ENCODE measurements around the gene NIPAL4.

The NIPAL4 gene

GRCh38 chr5:157518963-157519362 lies 59.0 kb downstream of the NIPAL4 start:
- no peak for DNase-seq

DNA sequence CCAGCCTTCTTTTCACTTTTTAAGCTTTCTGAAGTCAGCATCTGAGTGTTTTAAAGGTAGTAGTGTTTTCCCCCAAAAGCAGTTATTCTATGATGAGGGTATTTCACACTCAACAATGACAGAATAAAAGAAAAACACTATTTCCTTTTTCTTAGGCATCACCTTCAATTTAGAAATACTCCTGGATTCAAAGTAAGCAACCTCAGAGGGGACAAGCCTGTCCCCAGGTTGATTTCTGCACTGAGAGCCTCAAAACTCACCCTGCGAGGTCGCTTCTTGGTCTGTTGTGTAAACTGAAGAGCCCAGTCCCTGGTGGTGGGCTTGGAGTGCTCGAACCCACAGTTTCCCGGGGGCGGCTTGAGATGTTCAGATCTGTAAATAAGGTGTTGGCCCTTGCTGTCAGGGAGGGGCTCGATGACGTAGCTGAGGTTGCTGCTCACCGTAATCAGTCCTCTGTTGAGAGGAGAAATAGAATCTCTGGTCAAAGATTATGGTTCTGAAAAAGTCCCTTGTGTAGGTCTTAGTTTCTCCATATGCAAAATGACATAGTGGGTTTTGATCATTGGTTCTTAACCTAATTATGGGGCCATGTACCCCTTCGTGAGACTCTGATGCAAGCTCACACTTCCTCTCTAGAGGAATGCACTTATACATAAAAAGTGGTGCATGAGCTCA lies 59.7 kb downstream of the NIPAL4 start:
- no peak for DNase-seq

DNA sequence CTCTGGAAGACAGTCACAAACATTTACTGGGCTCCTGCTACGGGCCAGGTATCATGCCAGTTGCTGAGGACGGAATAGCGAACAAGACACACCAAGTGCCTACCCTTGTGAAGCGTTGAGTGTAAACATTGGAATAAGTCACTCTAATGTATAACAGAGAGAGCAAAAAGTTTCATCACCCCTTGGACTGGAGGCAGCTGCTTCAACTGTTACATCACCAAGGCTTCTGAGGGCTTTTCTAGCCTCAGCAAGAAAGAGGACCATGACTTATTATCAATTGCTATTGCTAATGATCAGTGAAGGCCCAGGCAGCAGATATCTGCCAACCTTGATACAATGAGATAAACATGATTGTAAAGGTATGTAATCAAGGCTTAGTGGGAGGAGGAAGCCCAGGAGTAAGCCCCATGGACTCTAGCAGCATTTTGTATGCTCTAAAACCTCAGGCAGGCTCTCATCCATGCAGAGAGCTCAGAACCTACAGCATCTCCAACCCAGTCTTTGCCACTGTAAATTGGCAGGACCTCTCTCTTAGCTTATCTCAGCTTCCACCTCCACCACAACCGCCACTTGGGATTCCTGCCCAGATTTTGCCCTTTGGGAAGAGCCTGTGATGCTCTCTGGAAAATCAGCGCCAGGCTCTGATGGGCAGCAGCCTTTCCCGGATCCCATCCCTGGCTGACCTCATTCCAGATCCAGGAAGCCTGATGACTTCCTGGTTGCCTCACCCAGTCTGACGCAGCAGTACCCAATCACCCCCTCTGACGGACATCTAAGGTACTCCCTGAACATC lies 61.1 kb downstream of the NIPAL4 start:
- no peak for DNase-seq

GRCh38 chr5:157521704-157522029 lies 61.7 kb downstream of the NIPAL4 start:
- no peak for DNase-seq

DNA sequence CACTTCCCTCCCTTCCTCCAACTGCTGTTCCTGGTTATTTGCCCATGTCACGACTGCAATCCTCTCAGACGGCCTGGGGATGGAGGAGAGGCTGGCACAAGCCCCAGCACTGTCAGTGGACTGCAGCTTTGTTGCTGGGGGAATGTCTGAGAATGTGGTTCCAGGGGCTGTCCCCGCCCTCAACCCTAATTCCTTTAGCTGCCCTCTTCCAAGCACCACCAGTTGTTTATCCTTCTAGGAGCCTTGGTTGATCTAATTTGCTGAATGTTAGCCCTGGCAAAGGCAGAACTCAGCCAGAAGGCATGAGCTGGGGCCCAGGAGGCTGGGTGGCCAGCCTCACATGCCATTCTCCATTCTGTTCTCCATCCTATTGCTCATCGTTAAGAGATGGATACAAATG lies 64.0 kb downstream of the NIPAL4 start:
- DNase-seq = no peak
